HepG2 (cell line): ENCODE measurements around the gene ARSB. TPM values are rescaled to one million over a fixed set of nuclear protein-coding genes. Genes with fewer than 3 reads are reported as not detected.
A peak's percentile ranks its signal among the peaks of the same experiment; 100 is the strongest.

ENCODE experiments used
- CENPX ChIP-seq: sonication (generic); formaldehyde crosslinking; IDR thresholded peaks from 2 replicates; pipeline ENCODE4 v1.9.0; 2021; ENCODE audit warnings: mild to moderate bottlenecking, missing genetic modification reagents, moderate library complexity
- FOXJ3 ChIP-seq: sonication (generic); formaldehyde crosslinking; IDR thresholded peaks from 2 replicates; pipeline ENCODE4 v1.4.0; 2020; ENCODE audit warnings: missing genetic modification reagents, mild to moderate bottlenecking, borderline replicate concordance
- GATA4 ChIP-seq: sonication (generic); IDR thresholded peaks from 2 replicates; pipeline ENCODE4 v1.6.1; 2016; ENCODE audit warnings: antibody characterized with exemption, low read depth, borderline replicate concordance
- HMG20A ChIP-seq: IDR thresholded peaks from 2 replicates; pipeline ENCODE4 v1.6.1; 2016; ENCODE audit warnings: borderline replicate concordance
- MED13 ChIP-seq: sonication (generic); formaldehyde crosslinking; IDR thresholded peaks from 2 replicates; pipeline ENCODE4 v1.5.0; 2020; ENCODE audit warnings: missing genetic modification reagents
- RAD51 ChIP-seq: fragments of 450-650 bp; IDR thresholded peaks from 2 replicates; pipeline ENCODE4 v1.6.1; 2016; ENCODE audit warnings: borderline replicate concordance
- RARA ChIP-seq: IDR thresholded peaks from 2 replicates; pipeline ENCODE4 v1.6.1; 2016; ENCODE audit warnings: missing genetic modification reagents, missing compliant biosample characterization
- SOX13 ChIP-seq, 3 experiments: fragments of 450-650 bp in 1 of 3; sonication (generic) in 1 of 3; formaldehyde crosslinking in 1 of 3; IDR thresholded peaks in 2 of 3; conservative IDR thresholded peaks in 1 of 3; 2 replicates each; pipeline versions ENCODE4 v1.5.0 to v1.6.1; 2016 to 2020; ENCODE audit warnings: antibody characterized with exemption in 1 of 3, mild to moderate bottlenecking in 1 of 3, missing compliant biosample characterization in 1 of 3, missing genetic modification reagents in 1 of 3, moderate library complexity in 1 of 3
- ZFAT ChIP-seq: sonication (generic); formaldehyde crosslinking; conservative IDR thresholded peaks from 2 replicates; pipeline ENCODE4 v1.8.1; 2023; ENCODE audit warnings: missing genetic modification reagents, inconsistent platforms
- ZNF326 ChIP-seq: sonication (generic); formaldehyde crosslinking; IDR thresholded peaks from 2 replicates; pipeline ENCODE4 v1.4.0; 2020; ENCODE audit warnings: missing genetic modification reagents, borderline replicate concordance
- polyA plus RNA-seq, 8 experiments: library from polyadenylated mRNA; depleted of rRNA in 3 of 8; stranded (reverse) in 7 of 8; unstranded in 1 of 8; fragments of >200 nt; fragmentation: Illumina TruSeq in 4 of 8; extraction: Trizol in 4 of 8; gene quantifications; 2 replicates each; pipeline versions ENCODE4 v1.2.1 to v1.2.3, GENCODE V29; 2011 to 2016; ENCODE audit warnings: low read depth in 4 of 8, missing spikeins in 1 of 8, mixed read lengths in 1 of 8; ENCODE audit not compliant: insufficient read depth in 1 of 8
- total RNA-seq, 5 experiments: library from RNA; depleted of rRNA; stranded (reverse); fragments of >200 nt; fragmentation: Illumina TruSeq; extraction: Trizol; gene quantifications; 2 replicates each; pipeline ENCODE4 v1.2.3, GENCODE V29; 2016; ENCODE audit warnings: low read depth in 1 of 5
- TF ChIP-seq, protein P1 (sequence below): IDR thresholded peaks from 2 replicates; pipeline ENCODE4 v1.6.1; 2016; ENCODE audit warnings: low read depth, missing genetic modification reagents, missing compliant biosample characterization
- TF ChIP-seq, protein P2 (sequence below): sonication (generic); formaldehyde crosslinking; conservative IDR thresholded peaks from 2 replicates; pipeline ENCODE4 v1.4.0; 2020; ENCODE audit warnings: mild to moderate bottlenecking, missing genetic modification reagents, moderate library complexity
- TF ChIP-seq, protein P3 (sequence below): sonication (generic); formaldehyde crosslinking; IDR thresholded peaks from 2 replicates; pipeline ENCODE4 v1.4.0; 2020; ENCODE audit warnings: mild to moderate bottlenecking, missing genetic modification reagents, borderline replicate concordance
- TF ChIP-seq, protein P4 (sequence below): sonication (generic); formaldehyde crosslinking; IDR thresholded peaks from 2 replicates; pipeline ENCODE4 v1.5.1; 2020; ENCODE audit warnings: mild to moderate bottlenecking, missing genetic modification reagents

ARSB gene
- total and polyA plus RNA-seq, 2 of the 13 experiments (the other 11 are each of a cell fraction or from before 2014, with no cell fraction given), result 52.6 to 66.4 TPM

DNA sequence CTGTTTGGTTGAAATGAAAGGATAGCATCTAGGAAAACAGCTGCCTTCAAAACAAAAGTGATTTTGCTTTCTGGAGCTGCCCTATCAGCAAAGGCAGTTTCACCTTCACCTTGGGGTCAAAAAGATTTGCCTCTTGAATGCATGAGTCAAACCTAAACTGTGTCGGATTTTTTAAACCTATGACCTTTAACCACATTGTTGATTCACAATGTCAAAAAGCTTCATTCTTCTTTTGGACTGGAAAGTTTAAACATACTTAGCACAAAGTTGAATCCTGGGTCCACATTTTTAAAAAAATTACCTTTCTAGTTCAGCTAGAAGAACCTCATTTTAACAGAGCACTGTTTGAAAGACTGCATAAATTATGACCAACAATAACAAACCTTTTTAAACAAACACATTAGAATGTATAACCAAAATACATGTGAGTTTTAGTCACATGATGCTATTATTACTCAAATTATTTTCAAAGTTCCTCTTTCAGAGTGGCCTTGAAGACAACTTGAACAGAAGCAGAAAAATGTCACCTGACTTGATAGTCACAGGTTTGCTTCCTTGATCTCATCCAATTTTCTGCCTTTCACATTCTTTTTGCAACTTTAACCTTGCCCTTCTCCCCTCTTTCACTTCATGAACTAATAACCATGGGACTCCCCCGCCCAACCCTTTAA, 226.8 kb downstream of the ARSB start (continued):
- TF ChIP-seq, protein P1, sequence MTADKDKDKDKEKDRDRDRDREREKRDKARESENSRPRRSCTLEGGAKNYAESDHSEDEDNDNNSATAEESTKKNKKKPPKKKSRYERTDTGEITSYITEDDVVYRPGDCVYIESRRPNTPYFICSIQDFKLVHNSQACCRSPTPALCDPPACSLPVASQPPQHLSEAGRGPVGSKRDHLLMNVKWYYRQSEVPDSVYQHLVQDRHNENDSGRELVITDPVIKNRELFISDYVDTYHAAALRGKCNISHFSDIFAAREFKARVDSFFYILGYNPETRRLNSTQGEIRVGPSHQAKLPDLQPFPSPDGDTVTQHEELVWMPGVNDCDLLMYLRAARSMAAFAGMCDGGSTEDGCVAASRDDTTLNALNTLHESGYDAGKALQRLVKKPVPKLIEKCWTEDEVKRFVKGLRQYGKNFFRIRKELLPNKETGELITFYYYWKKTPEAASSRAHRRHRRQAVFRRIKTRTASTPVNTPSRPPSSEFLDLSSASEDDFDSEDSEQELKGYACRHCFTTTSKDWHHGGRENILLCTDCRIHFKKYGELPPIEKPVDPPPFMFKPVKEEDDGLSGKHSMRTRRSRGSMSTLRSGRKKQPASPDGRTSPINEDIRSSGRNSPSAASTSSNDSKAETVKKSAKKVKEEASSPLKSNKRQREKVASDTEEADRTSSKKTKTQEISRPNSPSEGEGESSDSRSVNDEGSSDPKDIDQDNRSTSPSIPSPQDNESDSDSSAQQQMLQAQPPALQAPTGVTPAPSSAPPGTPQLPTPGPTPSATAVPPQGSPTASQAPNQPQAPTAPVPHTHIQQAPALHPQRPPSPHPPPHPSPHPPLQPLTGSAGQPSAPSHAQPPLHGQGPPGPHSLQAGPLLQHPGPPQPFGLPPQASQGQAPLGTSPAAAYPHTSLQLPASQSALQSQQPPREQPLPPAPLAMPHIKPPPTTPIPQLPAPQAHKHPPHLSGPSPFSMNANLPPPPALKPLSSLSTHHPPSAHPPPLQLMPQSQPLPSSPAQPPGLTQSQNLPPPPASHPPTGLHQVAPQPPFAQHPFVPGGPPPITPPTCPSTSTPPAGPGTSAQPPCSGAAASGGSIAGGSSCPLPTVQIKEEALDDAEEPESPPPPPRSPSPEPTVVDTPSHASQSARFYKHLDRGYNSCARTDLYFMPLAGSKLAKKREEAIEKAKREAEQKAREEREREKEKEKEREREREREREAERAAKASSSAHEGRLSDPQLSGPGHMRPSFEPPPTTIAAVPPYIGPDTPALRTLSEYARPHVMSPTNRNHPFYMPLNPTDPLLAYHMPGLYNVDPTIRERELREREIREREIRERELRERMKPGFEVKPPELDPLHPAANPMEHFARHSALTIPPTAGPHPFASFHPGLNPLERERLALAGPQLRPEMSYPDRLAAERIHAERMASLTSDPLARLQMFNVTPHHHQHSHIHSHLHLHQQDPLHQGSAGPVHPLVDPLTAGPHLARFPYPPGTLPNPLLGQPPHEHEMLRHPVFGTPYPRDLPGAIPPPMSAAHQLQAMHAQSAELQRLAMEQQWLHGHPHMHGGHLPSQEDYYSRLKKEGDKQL, result peak; percentile 94
- TF ChIP-seq ZNF326, result no peak
- peak; percentile 98 for TF ChIP-seq HMG20A (CRISPR knock-in tag)
- TF ChIP-seq, protein P2, sequence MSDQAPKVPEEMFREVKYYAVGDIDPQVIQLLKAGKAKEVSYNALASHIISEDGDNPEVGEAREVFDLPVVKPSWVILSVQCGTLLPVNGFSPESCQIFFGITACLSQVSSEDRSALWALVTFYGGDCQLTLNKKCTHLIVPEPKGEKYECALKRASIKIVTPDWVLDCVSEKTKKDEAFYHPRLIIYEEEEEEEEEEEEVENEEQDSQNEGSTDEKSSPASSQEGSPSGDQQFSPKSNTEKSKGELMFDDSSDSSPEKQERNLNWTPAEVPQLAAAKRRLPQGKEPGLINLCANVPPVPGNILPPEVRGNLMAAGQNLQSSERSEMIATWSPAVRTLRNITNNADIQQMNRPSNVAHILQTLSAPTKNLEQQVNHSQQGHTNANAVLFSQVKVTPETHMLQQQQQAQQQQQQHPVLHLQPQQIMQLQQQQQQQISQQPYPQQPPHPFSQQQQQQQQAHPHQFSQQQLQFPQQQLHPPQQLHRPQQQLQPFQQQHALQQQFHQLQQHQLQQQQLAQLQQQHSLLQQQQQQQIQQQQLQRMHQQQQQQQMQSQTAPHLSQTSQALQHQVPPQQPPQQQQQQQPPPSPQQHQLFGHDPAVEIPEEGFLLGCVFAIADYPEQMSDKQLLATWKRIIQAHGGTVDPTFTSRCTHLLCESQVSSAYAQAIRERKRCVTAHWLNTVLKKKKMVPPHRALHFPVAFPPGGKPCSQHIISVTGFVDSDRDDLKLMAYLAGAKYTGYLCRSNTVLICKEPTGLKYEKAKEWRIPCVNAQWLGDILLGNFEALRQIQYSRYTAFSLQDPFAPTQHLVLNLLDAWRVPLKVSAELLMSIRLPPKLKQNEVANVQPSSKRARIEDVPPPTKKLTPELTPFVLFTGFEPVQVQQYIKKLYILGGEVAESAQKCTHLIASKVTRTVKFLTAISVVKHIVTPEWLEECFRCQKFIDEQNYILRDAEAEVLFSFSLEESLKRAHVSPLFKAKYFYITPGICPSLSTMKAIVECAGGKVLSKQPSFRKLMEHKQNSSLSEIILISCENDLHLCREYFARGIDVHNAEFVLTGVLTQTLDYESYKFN (CRISPR knock-in tag), result peak; percentile 90
- no peak for TF ChIP-seq CENPX
- 0 out of 2 replicates have a peak, but pooled peaks have one; percentile 43 for TF ChIP-seq GATA4
- TF ChIP-seq, protein P3, sequence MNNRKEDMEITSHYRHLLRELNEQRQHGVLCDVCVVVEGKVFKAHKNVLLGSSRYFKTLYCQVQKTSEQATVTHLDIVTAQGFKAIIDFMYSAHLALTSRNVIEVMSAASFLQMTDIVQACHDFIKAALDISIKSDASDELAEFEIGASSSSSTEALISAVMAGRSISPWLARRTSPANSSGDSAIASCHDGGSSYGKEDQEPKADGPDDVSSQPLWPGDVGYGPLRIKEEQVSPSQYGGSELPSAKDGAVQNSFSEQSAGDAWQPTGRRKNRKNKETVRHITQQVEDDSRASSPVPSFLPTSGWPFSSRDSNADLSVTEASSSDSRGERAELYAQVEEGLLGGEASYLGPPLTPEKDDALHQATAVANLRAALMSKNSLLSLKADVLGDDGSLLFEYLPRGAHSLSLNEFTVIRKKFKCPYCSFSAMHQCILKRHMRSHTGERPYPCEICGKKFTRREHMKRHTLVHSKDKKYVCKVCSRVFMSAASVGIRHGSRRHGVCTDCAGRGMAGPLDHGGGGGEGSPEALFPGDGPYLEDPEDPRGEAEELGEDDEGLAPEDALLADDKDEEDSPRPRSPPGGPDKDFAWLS (CRISPR knock-in tag), result no peak
- TF ChIP-seq SOX13 (IDR thresholded peaks at IDR 0.05), result peak; percentile 63
- TF ChIP-seq SOX13 (CRISPR knock-in tag; conservative IDR thresholded peaks at IDR 0.05 in 1 of 2, IDR thresholded peaks at IDR 0.05 in 1 of 2), result peak in 1 of 2 experiments; percentile 97; a peak in 2 of 4 replicates
- TF ChIP-seq FOXJ3, result peak; percentile 79; the same call in 1 of the 2 replicates
- TF ChIP-seq ZFAT (CRISPR knock-in tag), result peak; percentile 98
- TF ChIP-seq RARA (CRISPR knock-in tag), result peak; percentile 95
- TF ChIP-seq MED13 (CRISPR knock-in tag), result 0 out of 2 replicates have a peak, but pooled peaks have one; percentile 27
- TF ChIP-seq, protein P4, sequence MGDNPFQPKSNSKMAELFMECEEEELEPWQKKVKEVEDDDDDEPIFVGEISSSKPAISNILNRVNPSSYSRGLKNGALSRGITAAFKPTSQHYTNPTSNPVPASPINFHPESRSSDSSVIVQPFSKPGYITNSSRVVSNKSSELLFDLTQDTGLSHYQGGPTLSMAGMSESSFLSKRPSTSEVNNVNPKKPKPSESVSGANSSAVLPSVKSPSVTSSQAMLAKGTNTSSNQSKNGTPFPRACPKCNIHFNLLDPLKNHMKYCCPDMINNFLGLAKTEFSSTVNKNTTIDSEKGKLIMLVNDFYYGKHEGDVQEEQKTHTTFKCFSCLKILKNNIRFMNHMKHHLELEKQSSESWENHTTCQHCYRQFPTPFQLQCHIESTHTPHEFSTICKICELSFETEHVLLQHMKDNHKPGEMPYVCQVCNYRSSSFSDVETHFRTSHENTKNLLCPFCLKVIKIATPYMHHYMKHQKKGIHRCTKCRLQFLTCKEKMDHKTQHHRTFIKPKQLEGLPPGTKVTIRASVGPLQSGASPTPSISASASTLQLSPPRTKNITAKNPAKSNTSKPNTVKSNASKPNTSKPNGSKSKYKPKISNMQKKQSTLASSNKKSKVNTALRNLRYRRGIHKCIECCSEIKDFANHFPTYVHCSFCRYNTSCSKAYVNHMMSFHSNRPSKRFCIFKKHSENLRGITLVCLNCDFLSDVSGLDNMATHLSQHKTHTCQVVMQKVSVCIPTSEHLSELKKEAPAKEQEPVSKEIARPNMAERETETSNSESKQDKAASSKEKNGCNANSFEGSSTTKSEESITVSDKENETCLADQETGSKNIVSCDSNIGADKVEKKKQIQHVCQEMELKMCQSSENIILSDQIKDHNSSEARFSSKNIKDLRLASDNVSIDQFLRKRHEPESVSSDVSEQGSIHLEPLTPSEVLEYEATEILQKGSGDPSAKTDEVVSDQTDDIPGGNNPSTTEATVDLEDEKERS (CRISPR knock-in tag), result no peak
- TF ChIP-seq RAD51, result no peak
